ENCODE results near the gene AGFG2.
"Not testable (repeated sequence)": the region's sequence is repeated elsewhere in the genome, so short reads cannot be mapped to it uniquely, and the experiment has no call there.

The AGFG2 gene

GRCh38 chr7:100538654-100539435 is at the start of gene AGFG2:
Gene AGFG2, plus strand, starts transcription at chr7:100539203. Its CDS starts 144 bp downstream, at chr7:100539347.
- peak; percentile 96 for DNase-seq (ENCODE audit: low read depth, low spot score)
- H3K27ac ChIP-seq, result no peak within 1 kb of the TSS

GRCh38 chr7:100489824-100490223 is 49.2 kb upstream of the AGFG2 start:
- no peak overlapping the region for H3K27ac ChIP-seq
- no peak for DNase-seq (ENCODE audit: low read depth, low spot score)

GRCh38 chr7:100490483-100491191 is 48.4 kb upstream of the AGFG2 start:
- no peak for DNase-seq (ENCODE audit: low read depth, low spot score)
- no peak overlapping the region for H3K27ac ChIP-seq

DNA sequence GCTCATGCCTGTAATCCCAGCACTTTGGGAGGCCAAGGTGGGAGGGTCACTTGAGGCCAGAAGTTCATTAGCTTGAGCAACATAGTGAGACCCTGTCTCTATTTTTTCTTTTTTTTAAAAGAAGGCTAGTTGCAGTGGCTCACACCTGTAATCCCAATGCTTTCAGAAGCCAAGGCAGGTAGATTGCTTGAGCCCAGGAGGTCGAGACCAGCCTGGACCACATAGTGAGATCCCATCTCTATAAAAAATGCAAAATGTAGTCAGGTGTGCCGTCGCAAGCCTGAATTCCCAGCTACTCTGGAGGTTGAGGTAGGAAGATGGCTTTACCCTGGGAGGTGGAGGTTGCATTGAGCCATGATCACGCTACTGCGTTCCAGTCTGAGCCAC is 47.8 kb upstream of the AGFG2 start:
- no peak overlapping the region for H3K27ac ChIP-seq
- DNase-seq (ENCODE audit: low read depth, low spot score), result no peak

DNA sequence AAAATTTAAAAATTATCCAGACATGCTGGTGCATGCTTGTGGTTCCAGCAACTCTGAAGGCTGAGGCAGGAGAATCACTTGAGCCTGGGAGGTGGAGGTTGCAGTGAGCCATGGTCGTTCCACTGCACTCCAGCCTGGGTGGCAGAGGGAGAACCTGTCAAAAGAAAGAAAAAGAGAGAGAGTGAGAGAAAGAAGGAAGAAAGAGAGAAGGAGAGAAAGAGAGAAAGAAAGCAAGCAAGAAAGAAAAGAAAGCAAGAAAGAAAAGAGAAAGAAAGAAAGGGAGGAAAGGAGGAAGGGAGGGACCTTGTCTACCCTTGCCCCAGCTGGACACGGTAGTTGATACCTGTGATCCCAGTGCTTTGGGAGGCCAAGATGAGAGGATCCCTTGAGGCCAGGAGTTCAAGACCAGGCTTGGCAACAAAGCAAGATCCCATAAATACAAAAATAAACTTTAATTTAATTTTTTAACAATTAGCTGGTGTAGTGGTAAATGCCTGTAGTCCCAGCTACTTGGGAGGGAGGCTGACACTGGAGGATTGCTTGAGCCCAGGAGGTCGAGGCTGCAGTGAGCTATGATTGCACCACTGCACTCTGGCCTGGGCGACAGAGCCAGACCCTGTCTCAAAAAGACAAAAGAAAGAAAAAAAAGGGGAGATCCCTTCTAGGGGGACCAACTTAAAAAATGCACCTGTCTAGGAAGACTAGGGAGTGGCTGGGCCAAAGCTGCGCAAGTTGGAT is 46.1 kb upstream of the AGFG2 start:
- no peak for DNase-seq (ENCODE audit: low read depth, low spot score)
- no peak overlapping the region for H3K27ac ChIP-seq

GRCh38 chr7:100493476-100494264 is 45.3 kb upstream of the AGFG2 start:
- no peak for DNase-seq (ENCODE audit: low read depth, low spot score)
- no peak overlapping the region for H3K27ac ChIP-seq

- DNase-seq (ENCODE audit: low read depth, low spot score), result no peak
- H3K27ac ChIP-seq, result no peak overlapping the region
These were observed 42.5 kb upstream of the AGFG2 start for GRCh38 chr7:100496509-100496908.

- not testable (repeated sequence) for H3K27ac ChIP-seq; DNase-seq (ENCODE audit: low read depth, low spot score)
These were observed 38.3 kb upstream of the AGFG2 start for GRCh38 chr7:100500743-100501142.

DNA sequence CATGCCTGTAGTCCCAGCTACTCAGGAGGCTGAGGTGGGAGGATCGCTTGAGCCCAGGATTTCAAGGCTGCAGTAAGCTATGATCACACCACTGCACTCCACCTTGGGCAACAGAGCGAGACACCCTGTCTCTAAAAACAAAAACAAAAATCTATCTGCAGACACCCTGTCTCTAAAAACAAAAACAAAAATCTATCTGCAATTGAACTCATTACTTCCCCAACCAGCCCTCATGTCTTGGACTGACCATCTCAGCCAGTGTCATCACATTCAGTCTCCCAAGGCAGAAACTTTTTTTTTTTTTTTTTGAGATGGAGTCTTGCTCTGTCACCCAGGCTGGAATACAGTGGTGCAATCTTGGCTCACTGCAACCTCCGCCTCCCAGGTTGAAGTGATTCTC is 35.0 kb upstream of the AGFG2 start:
- not testable (repeated sequence) for DNase-seq (ENCODE audit: low read depth, low spot score); H3K27ac ChIP-seq

GRCh38 chr7:100504887-100505611 is 34.0 kb upstream of the AGFG2 start:
- DNase-seq (ENCODE audit: low read depth, low spot score), result no peak
- H3K27ac ChIP-seq, result no peak overlapping the region

DNA sequence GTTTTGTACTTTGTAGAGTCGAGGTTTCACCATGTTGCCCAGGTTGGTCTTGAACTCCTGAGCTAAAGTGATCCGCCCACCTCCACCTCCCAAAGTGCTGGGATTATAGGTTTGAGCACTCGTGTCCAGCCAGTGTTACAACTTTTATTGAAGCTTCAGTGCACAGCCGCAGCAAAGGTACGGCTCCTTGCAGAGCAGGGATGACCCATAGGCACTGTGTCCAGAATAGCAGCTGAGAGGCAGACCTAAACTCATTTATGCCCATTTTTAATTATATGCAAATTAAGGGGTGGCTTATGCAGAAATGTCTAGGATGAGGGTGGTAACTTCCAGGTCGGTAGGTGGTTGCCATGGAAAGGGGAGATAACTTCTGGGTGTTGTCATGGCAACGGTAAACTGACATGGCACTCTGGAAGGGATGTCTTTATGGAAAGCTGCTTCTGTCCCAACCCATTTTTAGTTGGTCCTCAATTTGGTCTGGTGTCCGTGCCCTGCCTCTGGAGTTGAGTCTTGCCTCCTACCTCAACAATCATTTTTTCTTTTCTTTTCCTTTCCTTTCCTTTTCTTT is 32.6 kb upstream of the AGFG2 start:
- H3K27ac ChIP-seq, result no peak overlapping the region
- DNase-seq (ENCODE audit: low read depth, low spot score), result no peak

GRCh38 chr7:100509231-100509630 is 29.8 kb upstream of the AGFG2 start:
- peak; percentile 92 for DNase-seq (ENCODE audit: low read depth, low spot score)
- peak overlapping the region; percentile 68 for H3K27ac ChIP-seq

- no peak for DNase-seq (ENCODE audit: low read depth, low spot score)
- H3K27ac ChIP-seq, result no peak overlapping the region
These were observed 28.4 kb upstream of the AGFG2 start for GRCh38 chr7:100510437-100511239.

DNA sequence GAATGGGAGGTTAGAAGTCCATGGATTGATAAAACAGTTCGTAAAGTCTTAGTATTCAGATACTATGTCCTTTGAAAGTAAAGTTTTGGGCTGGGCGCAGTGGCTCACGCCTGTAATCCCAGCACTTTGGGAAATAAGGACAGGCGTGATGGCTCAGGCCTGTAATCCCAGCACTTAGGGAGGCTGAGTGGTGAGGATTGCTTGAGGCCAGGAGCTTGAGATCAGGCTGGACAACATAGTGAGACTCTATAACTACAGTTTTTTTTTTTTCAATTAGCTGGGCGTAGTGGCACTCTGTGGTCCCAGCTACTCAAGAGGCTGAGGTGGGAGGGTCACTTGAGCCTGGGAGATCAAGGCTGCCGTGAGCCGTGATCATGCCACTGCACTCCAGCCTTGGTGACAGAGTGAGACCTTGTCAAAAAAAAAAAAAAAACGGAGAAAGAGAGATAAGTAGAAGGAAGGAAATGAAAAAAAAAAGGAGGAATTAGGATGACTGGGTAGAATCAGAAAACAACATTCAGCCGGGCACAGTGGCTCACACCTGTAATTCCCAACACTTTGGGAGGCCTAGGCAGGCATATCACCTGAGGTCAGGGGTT is 25.7 kb upstream of the AGFG2 start:
- no peak overlapping the region for H3K27ac ChIP-seq
- DNase-seq (ENCODE audit: low read depth, low spot score), result no peak

DNA sequence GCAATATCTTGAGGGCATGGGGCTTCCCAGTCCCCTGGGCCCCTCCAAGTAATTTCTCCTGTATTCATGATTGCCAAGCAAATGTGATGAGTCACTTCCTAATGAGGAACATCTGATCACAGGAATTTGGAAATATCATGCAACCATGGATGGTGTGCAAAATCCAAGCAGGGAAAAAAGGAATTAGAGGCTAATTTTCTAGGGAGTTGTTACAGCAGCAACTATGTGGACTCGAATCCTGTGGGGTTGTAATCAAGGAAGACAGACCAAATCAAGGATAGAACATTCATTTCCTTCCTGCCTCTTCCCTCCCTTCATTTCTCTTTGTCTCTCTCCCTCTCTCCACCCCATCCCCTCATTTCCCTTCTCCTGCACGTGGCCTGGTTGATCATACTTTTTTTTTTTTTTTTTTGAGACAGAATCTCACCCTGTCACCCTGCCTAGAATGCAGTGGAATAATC is 23.9 kb upstream of the AGFG2 start:
- H3K27ac ChIP-seq, result peak overlapping the region; percentile 1
- DNase-seq (ENCODE audit: low read depth, low spot score), result no peak

DNA sequence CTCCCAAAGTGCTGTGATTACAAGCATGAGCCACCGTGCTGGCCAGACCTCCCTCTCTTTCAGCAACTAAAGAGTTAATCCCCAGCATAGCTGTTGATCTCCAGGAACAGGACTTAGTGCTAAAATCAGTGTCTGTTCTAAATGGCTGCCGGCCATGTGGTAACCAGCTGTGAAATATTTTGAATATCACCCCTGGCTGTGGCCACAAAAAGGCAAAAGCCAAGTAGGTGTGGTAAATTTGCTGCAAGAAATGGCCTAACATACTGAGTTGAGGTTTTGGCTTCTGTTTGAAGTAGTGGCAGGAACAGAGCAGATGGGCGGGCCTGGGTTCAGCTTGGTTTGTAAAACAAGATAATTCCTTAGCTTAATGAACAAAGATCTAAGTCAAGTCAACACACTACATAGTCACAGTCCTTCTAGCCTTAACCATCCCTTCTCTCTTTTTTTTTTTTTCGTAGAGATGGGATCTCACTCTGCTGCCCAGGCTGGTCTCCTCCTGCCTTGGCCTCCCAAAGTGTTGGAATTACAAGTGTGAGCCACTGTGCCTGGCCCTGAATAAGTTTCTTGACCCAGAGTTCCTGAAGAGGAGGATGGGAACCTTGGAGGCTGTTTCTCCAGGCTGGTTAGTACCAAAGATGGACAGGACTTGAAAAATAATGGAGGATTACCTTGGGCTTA is 22.7 kb upstream of the AGFG2 start:
- no peak overlapping the region for H3K27ac ChIP-seq
- no peak for DNase-seq (ENCODE audit: low read depth, low spot score)

GRCh38 chr7:100517305-100517704 is 21.7 kb upstream of the AGFG2 start:
- no peak overlapping the region for H3K27ac ChIP-seq
- DNase-seq (ENCODE audit: low read depth, low spot score), result no peak

Measured in epithelial cell of prostate (primary cell).